Keratinocyte (primary cell): ENCODE measurements around the gene FREM3. TPM values are rescaled to one million over a fixed set of nuclear protein-coding genes. Genes with fewer than 3 reads are reported as not detected.

Source experiments
- DNase-seq: peaks from one replicate; pipeline ENCODE4 v3.0.0-alpha.2; 2011; ENCODE audit warnings: low read depth, missing footprints, low spot score
- FAIRE-seq: peaks from 2 replicates; lab custom pipeline; 2011; peaks lifted over from hg19 to GRCh38; lab: Jason Lieb, UNC
- H2AFZ ChIP-seq: 2 replicates; pipeline ENCODE4 v1.6.0; 2012; ENCODE audit warnings: low read length, control low read depth, inconsistent platforms; ENCODE audit not compliant: control insufficient read depth
- H3K27ac ChIP-seq: 2 replicates; pipeline ENCODE4 v1.5.1; 2011; ENCODE audit warnings: low read length; ENCODE audit not compliant: control insufficient read depth, insufficient read depth
- H3K27me3 ChIP-seq: 3 replicates; pipeline ENCODE4 v1.6.0; 2011; ENCODE audit warnings: low read length; ENCODE audit not compliant: control insufficient read depth, insufficient read depth; ENCODE audit errors: extremely low read depth
- H3K36me3 ChIP-seq, 2 experiments: 2 replicates in 1 of 2; 3 replicates in 1 of 2; pipeline ENCODE4 v1.5.1; 2011; ENCODE audit warnings: low read length in 2 of 2, mild to moderate bottlenecking in 1 of 2; ENCODE audit not compliant: control insufficient read depth in 2 of 2, insufficient read depth in 2 of 2; ENCODE audit errors: extremely low read depth in 1 of 2
- H3K4me1 ChIP-seq: 3 replicates; pipeline ENCODE4 v1.5.1; 2011; ENCODE audit warnings: low read length; ENCODE audit not compliant: control insufficient read depth, insufficient read depth; ENCODE audit errors: extremely low read depth
- H3K4me2 ChIP-seq: 3 replicates; pipeline ENCODE4 v1.6.0; 2011; ENCODE audit warnings: low read depth, low read length; ENCODE audit not compliant: control insufficient read depth, insufficient read depth; ENCODE audit errors: extremely low read depth
- H3K4me3 ChIP-seq, 3 experiments: fragments of 200-600 bp in 1 of 3; sonication (generic) in 1 of 3; 2 replicates in 2 of 3; 3 replicates in 1 of 3; pipeline ENCODE4 v1.5.1; 2011 to 2016; ENCODE audit warnings: low read length in 3 of 3, mild to moderate bottlenecking in 3 of 3, control low read depth in 2 of 3, inconsistent platforms in 1 of 3, low read depth in 1 of 3, mixed read lengths in 1 of 3, mixed run types in 1 of 3, moderate library complexity in 1 of 3; ENCODE audit not compliant: control insufficient read depth in 2 of 3, insufficient read depth in 2 of 3; ENCODE audit errors: extremely low read depth in 1 of 3
- H3K79me2 ChIP-seq: 2 replicates; pipeline ENCODE4 v1.6.0; 2012; ENCODE audit warnings: low read length; ENCODE audit not compliant: control insufficient read depth, insufficient read depth
- H3K9ac ChIP-seq: 3 replicates; pipeline ENCODE4 v1.6.0; 2011; ENCODE audit warnings: low read length; ENCODE audit not compliant: control insufficient read depth, insufficient read depth; ENCODE audit errors: extremely low read depth
- H3K9me1 ChIP-seq: 3 replicates; pipeline ENCODE4 v1.6.0; 2011; ENCODE audit warnings: low read length; ENCODE audit not compliant: control insufficient read depth, insufficient read depth; ENCODE audit errors: extremely low read depth
- H3K9me3 ChIP-seq: 2 replicates; pipeline ENCODE4 v1.5.1; 2012; ENCODE audit warnings: low read depth, low read length; ENCODE audit not compliant: control insufficient read depth
- H4K20me1 ChIP-seq: 3 replicates; pipeline ENCODE4 v1.6.0; 2011; ENCODE audit warnings: low read length; ENCODE audit not compliant: control insufficient read depth, insufficient read depth; ENCODE audit errors: extremely low read depth
- EZH2 ChIP-seq: IDR thresholded peaks from one replicate; pipeline ENCODE4 v1.6.1; 2012; ENCODE audit warnings: inconsistent platforms, mild to moderate bottlenecking, low read length, moderate library complexity
- dilution Hi-C: fragments of 300-500 bp; cut with MboI; formaldehyde crosslinking; loops from one replicate; pipeline ENCODE4 v1.7.0; 2020; ENCODE audit warnings: low sequenced_read_pairs; ENCODE audit not compliant: extremely low pct_ligation_motif_present
- polyA plus RNA-seq, 5 experiments: library from polyadenylated mRNA; depleted of rRNA in 3 of 5; stranded (reverse) in 3 of 5; stranded (forward) in 1 of 5; unstranded in 1 of 5; fragments of >200 nt; gene quantifications; 1 replicate in 1 of 5; 2 replicates in 3 of 5; 3 replicates in 1 of 5; pipeline versions ENCODE4 v1.2.1 to v1.2.3, GENCODE V29; 2011 to 2012; ENCODE audit warnings: missing spikeins in 2 of 5, low read depth in 1 of 5, low replicate concordance in 1 of 5
- TF ChIP-seq, protein P1 (sequence below), 3 experiments: IDR thresholded peaks in 1 of 3; conservative IDR thresholded peaks in 1 of 3; optimal IDR thresholded peaks in 1 of 3; 2 replicates in 2 of 3; 3 replicates in 1 of 3; pipeline versions ENCODE3 to v1.5.1; 2011; ENCODE audit warnings: low read length in 3 of 3, mild to moderate bottlenecking in 3 of 3, moderate library complexity in 2 of 3, control low read depth in 1 of 3, inconsistent platforms in 1 of 3; ENCODE audit not compliant: insufficient read depth in 2 of 3; ENCODE audit errors: extremely low read depth in 1 of 3

FREM3 gene
- polyA plus RNA-seq, 1 donor (not counting 4 experiments of a cell fraction or from before 2014, with no cell fraction given): not detected

- DNase-seq: no peak
- Histone ChIP-seq H3K4me1 (no peaks in the 10 kb centered on the region), H3K9me1 (no peaks in the 10 kb centered on the region), H3K79me2 (no peaks in the 10 kb centered on the region), H3K4me3 (no peak overlapping the region), H4K20me1 (no peaks in the 10 kb centered on the region), H3K9ac (no peak overlapping the region), H3K27me3 (no peaks in the 10 kb centered on the region), H3K36me3 (no peaks in the 10 kb centered on the region), H3K27ac (no peak overlapping the region), H3K9me3 (no peaks in the 10 kb centered on the region), H2AFZ (no peak overlapping the region), H3K4me2 (no peak overlapping the region)
- TF ChIP-seq EZH2: no peak
- TF ChIP-seq, protein P1, sequence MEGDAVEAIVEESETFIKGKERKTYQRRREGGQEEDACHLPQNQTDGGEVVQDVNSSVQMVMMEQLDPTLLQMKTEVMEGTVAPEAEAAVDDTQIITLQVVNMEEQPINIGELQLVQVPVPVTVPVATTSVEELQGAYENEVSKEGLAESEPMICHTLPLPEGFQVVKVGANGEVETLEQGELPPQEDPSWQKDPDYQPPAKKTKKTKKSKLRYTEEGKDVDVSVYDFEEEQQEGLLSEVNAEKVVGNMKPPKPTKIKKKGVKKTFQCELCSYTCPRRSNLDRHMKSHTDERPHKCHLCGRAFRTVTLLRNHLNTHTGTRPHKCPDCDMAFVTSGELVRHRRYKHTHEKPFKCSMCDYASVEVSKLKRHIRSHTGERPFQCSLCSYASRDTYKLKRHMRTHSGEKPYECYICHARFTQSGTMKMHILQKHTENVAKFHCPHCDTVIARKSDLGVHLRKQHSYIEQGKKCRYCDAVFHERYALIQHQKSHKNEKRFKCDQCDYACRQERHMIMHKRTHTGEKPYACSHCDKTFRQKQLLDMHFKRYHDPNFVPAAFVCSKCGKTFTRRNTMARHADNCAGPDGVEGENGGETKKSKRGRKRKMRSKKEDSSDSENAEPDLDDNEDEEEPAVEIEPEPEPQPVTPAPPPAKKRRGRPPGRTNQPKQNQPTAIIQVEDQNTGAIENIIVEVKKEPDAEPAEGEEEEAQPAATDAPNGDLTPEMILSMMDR (optimal IDR thresholded peaks at IDR 0.05 in 1 of 3, IDR thresholded peaks at IDR 0.05 in 1 of 3, conservative IDR thresholded peaks at IDR 0.05 in 1 of 3; ENCODE audit: extremely low read depth in 1 of 3, insufficient read depth in 2 of 3, low read length in 3 of 3): no peak
- no peak for FAIRE-seq
- dilution Hi-C loops: no loop called here
Observed at GRCh38 chr4:143626134-143626911, 74.2 kb downstream of the FREM3 start.

DNA sequence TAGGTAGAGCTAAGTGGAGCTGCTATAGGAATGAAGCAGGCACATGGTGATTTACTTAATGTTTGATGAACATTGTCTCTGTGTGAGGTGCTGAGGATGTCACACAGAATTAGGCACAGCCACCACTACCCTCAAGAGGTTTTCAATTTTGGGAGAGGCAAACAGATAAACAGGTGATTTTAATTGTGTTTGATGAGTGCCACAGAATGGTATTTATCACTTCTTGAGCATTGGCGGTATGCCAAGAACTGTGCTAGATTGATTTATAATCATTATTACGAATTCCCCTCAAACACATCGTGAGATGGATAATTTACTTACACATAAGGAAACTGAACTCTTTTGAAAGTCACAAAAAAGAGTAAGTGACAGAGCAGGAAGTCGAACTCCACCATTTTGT, 74.8 kb downstream of the FREM3 start:
- H3K9me1 ChIP-seq: no peaks in the 10 kb centered on the region
- dilution Hi-C loops: no loop called here
- H3K9me3 ChIP-seq: no peaks in the 10 kb centered on the region
- no peak overlapping the region for H3K4me3 ChIP-seq
- DNase-seq (no peak), FAIRE-seq (no peak)
- H4K20me1 ChIP-seq: no peaks in the 10 kb centered on the region
- TF ChIP-seq, protein P1 (optimal IDR thresholded peaks at IDR 0.05 in 1 of 3, IDR thresholded peaks at IDR 0.05 in 1 of 3, conservative IDR thresholded peaks at IDR 0.05 in 1 of 3; ENCODE audit: extremely low read depth in 1 of 3, insufficient read depth in 2 of 3, low read length in 3 of 3): no peak
- TF ChIP-seq EZH2: no peak
- no peak overlapping the region for H2AFZ ChIP-seq
- no peaks in the 10 kb centered on the region for H3K4me1 ChIP-seq
- no peak overlapping the region for H3K27ac ChIP-seq
- no peak overlapping the region for H3K9ac ChIP-seq
- H3K27me3 ChIP-seq: no peaks in the 10 kb centered on the region
- H3K4me2 ChIP-seq: no peak overlapping the region
- no peaks in the 10 kb centered on the region for H3K79me2 ChIP-seq
- H3K36me3 ChIP-seq: no peaks in the 10 kb centered on the region
